NCI-H2029 treated with DMSO at 0.1 percent for 48 hours (cell line): ENCODE results near the gene ANK3.
A peak's percentile ranks its signal among the peaks of the same experiment; 100 is the strongest.

Experiments used
- DNase-seq: peaks from one replicate; lab custom pipeline; 2025; lab: John Stamatoyannopoulos, UW

The ANK3 gene

DNA sequence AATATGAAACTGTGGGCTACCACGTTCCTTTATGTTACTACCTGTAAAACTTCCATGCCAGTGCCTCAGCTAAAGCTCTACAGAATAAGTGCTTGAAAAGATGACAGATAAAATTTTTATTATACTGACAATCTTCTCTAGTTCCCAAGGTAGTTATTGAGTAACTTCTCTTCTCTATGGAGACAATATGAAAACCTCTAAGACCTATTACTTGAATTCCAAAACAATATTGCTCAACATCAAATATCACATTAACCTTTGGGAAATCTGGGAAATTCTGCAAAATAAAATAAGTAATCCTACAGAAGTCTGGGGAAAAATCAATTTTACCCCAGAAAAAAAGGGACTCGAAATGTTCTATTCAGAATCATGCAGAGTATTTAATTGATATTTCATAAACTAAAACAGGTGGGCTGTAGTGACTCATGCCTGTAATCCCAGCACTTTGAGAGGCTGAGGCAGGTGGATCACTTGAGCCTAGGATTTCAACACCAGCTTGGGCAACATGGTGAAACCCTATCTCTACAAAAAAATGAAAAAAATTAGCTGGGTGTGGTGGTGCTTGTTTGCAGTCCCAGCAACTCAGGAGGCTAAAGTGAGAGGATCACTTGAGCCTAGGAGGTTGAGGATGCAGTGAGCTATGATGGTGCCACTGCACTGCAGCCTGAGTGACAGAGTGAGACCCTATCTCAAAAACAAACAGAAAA, 23.8 kb upstream of the ANK3 start:
- no peak for DNase-seq

DNA sequence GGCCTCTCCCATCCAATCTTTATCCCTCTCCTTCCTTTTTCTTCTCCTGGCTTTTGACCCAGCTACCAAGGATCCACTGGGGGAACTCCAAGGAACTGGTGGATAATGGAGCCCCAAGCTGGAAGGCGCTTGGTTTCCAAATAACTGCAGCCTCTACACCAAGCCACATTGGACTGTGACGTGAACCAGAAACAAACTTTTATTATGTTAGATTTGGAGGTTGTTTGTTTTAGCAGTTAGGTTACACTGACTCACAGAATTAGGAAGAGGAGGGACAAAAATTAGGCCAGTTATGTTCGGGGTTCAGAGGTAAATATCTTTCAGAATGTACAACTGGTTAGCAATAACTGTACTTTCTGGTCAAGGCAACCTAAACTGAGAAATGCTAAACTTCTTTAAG, 21.3 kb upstream of the ANK3 start:
- no peak for DNase-seq

DNA sequence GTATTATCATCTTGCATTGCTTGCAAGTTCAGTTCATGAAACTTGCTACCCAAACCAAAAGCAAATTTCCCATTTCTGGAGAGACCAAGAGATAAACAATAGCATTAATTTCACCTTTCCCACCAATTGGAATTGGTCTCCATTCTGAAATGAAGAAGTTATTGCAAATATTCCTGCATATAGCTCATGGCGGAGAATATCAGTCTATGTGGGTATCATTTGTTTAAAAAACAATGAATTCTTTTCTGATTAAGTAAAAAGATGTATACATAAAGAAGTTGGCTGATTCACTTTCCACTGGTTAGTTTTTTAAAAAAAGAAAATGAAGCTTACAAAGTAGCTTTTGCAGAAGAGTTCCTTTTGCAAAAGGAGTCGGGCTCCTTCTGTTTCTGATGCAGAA, 19.5 kb upstream of the ANK3 start:
- DNase-seq, result no peak

DNA sequence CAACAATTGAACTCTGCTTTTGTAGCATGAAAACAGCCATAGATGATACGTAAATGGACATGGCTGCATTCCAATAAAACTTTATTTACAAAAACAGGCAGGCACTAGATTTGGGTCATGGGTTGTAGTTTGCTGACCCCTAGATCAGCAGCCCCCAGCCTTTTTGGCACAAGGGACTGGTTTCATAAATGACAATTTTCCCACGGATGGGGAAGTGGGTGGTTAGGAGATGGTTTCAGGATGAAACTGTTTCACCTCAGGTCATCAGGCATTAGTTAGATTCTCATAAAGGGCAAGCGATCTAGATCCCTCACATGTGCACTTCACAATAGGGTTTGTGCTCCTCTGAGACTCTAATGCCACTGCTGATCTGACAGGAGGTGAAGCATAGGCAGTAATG, 16.5 kb upstream of the ANK3 start:
- no peak for DNase-seq

DNA sequence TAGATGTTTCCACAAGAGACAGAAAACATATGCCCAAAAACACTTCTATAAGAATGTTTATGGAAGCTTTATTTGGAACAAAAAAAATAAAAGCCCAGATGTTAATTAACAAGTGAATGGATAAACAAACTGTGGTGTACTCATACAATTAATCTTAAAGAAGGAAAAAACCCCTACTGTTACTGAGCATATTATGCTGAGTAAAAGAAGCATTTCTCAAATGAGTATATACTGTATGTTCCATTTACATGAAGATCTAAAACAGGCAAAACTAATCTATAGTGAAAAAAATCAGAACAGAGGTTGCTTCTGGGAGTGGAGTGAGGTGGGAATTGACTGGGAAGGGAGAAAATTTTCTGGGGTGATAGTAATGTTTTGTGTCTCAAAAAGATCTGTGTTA, 15.5 kb upstream of the ANK3 start:
- no peak for DNase-seq

DNA sequence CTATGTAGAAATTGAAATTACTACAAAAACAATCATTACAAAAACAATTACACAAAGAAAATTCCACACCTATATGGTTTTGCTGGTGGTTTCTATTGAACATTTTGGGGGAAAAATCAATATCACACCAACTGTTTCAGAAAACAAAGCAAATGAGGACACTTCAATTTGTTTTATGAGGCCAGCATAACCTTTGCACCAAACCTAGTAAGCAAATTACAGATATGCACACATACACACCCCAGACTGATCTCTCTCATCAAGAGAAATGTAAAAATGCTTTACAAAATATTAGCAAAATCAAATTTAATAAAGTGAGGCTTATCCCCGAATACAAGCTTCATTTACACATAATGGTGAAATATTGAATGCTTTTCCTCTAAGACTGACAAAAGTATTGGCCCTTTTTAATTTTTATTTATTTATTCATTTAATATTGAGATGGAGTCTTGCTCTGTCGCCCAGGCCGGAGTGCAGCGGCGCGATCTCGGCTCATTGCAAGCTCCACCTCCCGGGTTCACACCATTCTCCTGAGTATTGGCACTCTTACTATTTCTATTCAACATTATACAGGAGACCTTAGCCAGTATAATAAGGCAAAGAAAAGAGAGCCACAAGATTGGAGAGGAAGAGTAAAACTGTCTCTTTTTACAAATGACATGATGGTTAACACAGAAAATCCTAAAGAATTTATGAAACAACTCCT, 13.6 kb upstream of the ANK3 start:
- DNase-seq, result no peak

DNA sequence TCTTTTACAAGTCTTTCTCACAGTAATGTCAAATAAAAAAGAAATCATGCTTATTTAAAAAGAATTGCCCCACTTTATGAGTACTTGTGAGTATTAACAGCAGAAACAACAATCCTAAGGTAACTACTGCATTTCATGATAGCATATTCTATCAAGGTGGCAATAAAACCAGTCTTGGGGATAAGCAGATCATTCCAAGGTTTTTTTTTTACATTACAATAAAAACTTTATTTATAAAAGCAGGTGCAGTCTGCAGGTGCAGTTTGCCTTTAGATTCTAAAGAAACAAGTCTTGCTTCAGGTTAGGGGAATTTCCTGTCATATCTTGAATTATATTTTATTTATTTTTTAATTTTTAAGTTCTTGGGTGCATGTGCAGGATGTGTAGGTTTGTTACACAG, 10.7 kb upstream of the ANK3 start:
- no peak for DNase-seq

DNA sequence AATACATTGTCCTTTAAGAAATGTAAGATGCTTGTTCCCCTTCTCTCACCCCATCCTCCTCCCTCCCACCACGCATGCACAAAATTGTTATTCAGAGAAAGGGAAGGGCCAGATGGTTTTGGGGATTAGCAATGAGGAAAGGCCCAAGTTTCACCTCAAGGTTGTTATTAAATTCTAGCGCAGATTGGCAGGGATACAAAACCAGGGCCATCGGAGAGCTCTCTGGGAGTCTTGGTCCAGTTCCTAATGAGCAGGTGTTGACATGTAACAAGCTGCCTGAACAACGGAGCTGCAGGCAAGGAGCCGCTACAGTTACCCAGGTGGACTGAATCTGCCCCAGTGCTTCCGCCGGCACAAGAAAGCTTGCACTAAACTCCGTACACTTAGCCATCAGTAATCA, 9.7 kb upstream of the ANK3 start:
- DNase-seq, result no peak

DNA sequence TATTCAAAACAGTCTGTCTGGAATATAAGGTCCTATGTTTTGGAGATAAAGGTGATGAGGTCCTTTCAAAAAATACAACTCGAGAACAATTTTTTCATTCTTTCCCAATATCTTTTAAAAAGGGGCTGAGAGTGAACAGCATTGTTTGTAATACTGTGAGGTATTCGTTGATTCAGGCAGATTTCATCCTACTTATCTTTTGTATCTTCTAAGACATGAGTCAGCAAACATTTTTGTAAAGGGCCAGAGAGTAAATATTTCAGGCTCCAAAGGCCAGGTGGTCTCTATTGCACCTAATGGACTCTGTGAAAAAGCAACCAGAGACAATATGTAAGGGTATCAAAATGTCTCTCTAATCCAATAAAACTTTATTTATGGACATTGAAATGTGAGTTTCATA, 8.1 kb upstream of the ANK3 start:
- DNase-seq, result no peak

DNA sequence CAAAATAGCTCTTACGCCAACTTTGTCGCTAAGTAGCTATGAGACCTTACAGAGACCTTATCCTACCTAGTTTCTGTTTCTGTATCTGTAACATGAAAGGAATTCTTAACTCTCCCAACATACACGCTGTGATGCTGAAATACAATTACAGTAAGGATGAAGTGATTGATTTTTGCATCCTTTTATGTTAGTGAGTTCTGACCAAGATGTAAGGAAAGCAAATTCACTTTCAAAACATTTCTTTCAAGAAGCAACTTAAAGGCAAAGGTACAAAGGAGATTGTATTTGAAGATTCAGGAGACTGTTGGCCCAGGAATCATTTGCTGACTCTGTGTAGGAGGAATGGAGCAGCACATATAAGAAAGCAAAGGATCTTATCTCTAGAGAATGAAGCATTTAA, 7.1 kb upstream of the ANK3 start:
- no peak for DNase-seq

DNA sequence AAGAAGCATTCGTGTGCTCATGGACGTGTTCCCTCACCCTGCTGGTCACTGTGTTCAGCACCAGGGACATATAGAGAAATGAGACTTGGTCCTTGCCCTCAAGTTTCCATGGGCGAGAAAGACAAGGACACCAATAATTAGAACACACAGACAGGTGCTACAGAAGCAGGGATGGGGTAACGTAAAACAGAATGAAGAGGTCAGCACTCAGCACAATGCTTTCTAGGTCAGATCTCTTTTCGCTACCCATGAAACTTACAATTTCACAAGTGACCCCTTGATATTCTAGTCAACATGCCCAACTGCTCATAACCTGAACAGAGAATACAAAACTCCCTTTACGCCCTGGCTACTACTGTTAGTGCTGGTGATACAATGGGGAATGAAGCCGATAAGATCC, 6.0 kb upstream of the ANK3 start:
- no peak for DNase-seq

DNA sequence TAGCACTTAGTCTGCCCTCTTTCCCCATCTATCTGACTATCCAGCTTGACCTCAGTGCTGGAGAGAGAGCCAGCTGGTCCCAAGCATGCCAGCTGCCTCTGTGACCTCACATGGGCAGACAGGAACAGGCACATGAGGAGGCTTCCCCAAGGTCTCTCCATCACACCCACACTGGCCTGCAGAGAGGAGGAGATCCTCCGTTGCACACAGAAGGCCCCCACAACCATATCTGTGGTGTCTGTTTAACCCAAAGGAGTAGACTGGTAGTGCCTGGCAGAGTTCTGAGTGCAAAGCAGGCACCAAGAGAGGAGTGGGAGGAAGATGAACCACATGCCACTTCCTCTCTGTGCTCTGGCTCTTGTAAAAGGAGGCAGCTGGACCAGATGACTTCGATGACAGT, 4.8 kb upstream of the ANK3 start:
- no peak for DNase-seq

DNA sequence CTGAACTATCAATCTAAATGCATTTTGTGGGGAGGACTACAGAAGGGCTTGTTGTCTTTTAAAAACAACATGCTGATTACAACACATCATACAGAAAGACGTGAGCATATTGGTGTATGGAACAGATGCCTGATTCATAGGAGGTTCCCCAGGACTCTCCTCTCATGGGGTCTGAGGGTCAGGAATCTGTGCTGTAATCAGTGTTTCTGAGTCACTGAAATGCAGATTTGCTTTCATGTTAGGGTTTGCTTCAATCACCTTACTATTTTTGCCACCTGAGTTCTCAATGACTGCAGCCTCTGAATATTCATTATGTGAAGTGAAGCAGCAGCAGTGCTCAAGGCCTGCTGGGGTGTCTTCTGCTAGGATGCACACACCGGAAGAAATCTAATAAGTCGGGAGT, 550 bp upstream of the ANK3 start:
- no peak for DNase-seq

DNA sequence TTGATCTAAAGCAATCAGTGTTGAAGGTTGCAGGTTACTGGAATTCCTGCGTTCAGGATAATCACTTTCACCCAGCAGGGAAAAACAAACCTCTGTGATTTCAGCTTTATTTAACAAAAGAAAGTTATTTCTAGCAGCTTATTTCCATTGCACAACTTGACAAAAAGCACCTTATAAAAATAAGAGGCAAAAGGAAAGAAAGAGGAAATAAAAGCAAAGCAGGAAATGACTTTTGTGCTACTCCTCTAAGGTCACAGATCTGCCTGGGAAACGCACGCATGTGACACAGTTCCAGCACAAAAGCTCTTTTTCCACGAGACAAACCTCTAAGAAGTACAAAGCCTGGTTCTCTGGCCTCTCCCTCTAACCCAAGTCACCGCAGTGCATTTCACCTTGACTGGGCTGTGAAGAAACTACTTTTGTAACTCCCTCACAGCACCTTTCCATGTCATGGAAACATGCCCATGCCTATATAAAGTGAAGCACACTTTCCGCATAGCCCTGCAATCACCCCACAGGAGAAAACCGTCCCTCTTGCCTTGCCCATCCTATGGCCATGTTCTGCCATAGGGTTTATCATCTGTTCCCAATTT, 870 bp downstream of the ANK3 start:
- no peak for DNase-seq

DNA sequence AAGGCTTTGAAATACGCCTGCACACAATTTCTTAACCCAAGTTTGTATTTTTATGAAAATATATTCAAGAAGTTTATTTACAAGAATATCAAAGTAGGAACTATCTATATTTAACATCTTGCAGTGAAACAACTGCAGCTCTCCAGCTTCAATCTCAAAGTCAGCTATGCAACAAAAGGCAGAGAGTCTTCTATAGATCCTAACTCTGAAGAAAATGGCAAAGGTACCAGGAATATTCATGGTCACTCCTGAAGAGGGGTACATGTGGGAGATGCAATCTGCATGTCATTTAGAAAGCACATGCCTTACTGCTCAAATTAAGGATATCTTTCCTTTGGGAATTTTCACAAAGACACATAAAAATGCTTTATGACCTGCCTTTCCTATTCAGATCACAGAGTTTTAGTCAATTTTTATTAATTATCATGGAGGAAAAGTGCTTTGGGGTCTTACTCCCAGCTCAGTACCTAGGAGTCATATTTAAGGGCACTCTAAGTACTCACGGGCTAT, 1.5 kb downstream of the ANK3 start:
- no peak for DNase-seq

DNA sequence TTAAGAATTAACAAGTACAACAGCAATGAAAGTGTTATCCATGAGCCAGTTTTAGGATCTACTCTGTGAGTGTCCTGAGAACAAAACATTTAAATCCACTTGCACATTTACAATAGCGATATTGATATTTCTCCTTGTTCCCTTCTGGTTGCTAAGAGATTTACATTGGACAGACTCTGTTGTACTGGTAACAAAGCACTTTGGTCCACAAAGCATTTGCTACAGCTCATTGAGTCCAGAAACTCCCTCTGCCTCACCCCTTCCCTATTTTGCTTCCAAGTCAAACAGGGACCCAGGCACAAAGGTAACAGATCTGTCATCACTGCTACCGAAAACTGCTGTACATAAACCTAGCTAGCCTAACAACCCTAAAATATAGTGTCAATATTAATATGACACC, 2.1 kb downstream of the ANK3 start:
- DNase-seq, result peak; percentile 44

DNA sequence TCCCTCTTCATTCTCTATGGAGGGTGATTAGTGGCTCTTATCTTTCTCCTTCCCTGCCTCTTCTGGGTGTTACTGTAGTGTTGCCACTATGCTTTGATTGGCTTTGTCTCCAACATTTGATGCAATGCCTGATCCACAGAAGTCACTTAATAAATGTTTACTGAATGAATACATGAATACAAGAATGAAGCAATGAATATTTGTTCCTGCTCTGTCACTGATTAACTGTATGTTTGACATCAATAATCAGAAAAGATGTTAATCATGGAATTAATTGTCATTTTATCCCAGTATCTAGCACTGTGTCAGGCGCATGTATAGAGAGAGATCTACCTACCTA, 4.3 kb downstream of the ANK3 start:
- DNase-seq, result no peak

DNA sequence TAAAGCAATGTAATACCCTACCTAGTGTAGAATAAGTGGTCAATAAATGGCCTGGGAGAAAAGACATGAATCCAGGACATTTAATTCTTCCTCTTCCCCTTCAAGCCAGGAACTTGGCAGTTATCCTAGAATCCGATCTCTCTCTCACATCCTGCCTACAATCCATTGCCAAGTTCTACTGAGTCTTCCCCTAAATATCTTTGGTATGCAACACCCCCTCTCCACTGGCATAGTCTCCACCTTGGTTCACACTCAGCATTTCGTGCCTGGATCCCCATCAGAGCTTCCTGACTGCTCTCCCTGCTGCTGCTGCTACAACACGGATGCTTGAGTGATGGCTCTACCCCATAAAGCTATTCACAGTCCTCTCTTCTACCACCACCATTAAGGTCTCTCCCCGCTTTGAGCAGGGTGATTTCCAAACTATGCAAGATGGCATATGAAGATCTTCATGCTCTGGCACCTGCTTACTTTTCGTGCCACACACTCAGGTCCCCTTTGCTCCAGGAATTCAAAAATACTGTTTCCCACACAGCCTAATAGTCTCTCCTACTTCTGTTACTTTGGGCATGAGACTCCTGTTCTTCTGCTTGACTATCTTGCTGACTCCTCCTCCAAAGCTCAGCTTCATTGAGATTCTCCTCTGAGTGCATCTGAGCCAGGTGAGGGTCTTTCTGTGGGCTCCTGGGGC, 4.8 kb downstream of the ANK3 start:
- peak; percentile 27 for DNase-seq

DNA sequence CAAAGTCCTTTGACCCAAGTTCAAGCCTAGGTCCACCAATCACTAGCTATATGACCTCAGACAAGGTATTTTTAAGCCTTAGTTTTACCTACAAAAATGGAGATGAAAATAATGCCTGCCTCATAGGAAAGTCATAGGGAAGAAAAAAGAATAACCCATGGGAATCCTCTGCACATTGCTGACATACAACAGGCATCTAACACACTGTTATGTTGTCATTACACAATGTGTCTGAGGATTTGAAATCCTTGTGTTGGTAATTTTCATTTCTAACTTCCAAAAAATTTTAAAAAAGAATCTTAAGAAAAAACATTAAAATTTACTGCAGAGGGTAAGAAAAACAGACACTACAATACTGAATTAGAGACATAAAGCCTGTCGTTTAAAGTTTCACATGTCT, 5.7 kb downstream of the ANK3 start:
- DNase-seq, result no peak

DNA sequence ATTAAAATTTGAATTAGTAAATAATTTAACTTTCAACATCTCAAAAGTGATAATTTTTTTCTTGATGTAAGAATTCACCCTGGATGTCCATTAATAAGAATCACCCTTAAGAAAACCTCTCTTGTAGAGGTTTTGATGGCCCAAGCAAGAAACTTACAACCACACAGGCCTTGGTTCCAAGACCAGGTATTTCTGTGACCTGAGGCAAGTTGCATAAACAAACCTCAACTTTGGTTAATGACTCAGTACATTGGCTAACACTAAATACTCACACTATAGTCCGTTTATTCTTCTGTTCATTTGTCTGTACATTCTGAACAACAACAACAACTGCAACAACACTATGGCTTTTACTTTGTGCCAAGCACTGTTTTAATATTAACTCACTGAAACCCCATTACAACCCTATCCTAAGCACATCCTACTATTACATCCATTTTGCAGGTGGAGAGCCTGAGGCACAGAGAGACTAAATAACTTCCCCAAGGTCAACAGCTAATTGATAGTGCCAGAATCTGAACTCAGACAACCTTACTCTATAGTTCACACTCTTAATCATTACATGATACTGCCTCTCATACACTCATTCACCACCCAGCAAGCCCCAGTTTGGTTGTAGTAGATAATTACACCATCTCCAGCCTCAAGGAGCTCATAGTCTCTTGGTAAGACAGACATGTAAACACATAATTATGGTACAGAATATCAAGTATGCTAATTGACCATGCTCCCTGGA, 6.6 kb downstream of the ANK3 start:
- no peak for DNase-seq

DNA sequence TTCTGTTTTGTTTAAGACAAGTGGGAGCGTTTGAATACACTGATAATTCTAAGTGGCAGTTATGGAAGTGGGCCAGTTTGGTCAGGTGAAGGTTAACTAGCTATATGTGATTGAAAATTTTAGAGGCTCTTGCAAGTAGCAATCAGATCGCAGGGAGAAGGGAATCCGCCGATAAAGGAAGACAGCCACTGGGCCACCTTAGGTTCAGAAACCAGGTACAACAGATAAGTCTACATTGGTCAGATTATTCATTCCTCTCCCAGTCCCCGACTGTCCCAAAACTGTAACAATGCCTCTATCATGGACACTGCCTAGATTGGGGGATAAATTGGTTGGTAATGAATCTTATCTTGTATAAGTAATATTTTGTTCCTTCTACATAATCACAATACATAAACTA, 8.9 kb downstream of the ANK3 start:
- no peak for DNase-seq

DNA sequence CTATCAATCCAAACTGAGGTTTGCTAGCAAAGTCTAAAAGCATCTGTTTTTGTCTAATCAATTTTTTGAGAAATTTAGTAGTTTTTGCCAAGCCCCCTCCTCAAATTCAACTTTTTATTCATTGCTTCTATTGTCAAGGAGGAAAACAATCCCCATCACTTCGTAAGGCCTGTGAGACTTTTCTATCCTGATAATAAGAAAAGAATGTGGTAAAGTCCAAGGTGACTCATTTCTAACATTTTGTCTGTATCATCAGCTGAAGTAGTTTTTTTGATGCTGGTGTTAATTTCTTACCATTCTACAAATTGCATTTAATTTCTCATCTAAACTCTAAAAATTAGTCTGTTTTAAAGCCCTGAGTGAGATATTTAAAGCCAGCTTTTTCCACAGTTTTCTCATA, 11.7 kb downstream of the ANK3 start:
- DNase-seq, result no peak

DNA sequence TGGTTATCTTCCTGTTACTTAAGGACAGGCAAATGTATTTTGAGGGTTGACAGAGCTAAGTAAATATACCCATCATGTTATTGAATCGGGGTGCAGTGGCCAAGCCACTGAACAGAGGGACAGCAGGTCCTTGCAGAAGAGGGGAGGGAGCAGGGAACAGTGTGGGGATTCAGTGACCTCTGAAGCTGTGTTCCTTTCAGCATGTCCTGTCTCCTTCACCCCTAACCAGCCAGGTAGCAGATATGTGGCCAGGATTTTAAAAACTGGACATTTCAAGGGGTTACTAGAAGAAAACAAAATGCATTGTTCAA, 12.7 kb downstream of the ANK3 start:
- no peak for DNase-seq
